ENCODE data around the gene DNMBP.

GRCh38 chr10:99854860-99855259 is 154.9 kb downstream of the DNMBP start:
- no peak for TF ChIP-seq GATA3 (IDR thresholded peaks at IDR 0.05; ENCODE audit: low read depth, low read length)
- TF ChIP-seq GATA2 (IDR thresholded peaks at IDR 0.05; ENCODE audit: low read depth, low read length): no peak

All from SH-SY5Y (cell line).